GM18861 (cell line): ENCODE results near the gene RETREG1.
"Not testable (repeated sequence)": the region's sequence is repeated elsewhere in the genome, so short reads cannot be mapped to it uniquely, and the experiment has no call there.

ENCODE experiments used
- ATAC-seq: cut with Tn5 transposase; IDR thresholded peaks from one replicate; pipeline ENCODE4 v1.9.1; 2021; ENCODE audit not compliant: unreplicated experiment

The RETREG1 gene

GRCh38 chr5:16558984-16559629, 57.7 kb downstream of the RETREG1 start:
- ATAC-seq = no peak

GRCh38 chr5:16557477-16557876, 59.3 kb downstream of the RETREG1 start:
- ATAC-seq = no peak

- no peak for ATAC-seq
Observed at GRCh38 chr5:16554110-16554509, 62.7 kb downstream of the RETREG1 start.

GRCh38 chr5:16552666-16553343, 64.0 kb downstream of the RETREG1 start:
- peak; percentile 86 for ATAC-seq

DNA sequence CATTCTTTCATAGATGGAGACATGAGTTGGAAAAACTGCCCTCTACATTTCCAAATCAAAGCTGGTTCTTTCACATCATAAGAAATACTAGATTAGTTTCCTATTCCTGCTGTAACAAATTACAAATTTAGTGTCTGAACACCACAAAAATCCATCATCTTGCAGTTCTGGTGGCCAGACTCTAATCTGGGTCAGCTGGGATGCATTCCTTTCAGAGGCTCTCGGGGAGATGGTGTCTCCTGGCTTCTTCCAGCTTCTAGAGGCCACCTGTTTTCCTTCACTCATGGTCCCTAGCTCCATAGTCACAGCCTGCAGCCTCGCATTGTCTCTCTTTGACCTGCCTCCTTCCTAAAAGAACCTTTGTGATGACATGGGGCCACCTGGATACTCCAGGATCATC, 65.2 kb downstream of the RETREG1 start:
- no peak for ATAC-seq

DNA sequence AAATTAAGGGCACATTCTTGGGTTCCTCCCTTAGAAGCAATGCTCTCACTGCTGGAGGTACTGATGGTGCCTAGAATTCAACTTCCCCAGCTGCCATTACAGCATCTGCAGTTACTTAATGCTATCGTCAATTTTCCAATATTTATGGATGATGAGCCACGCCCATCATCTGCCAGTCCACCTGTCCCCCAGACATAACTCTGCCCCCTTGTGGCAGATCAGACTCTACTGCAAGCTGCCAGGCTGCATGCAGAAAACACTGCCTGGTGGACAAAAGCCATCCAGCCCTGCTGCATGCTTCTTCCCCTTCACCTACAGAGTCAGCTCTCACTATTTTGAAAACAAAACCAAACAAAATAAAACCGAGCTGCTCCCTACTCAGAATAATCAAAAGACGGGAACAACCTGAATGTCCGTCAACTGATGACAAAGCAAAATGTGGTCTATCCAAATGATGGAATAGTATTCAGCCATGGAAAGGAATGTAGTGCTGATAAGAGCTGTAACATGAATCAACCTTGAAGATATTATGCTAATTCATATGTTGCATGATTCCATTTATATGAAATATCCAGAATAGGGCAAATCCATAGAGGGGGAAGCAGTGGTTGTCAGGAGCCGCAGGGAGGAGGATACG, 66.4 kb downstream of the RETREG1 start:
- peak; percentile 64 for ATAC-seq

- ATAC-seq = no peak
Observed at GRCh38 chr5:16549491-16550206, 67.1 kb downstream of the RETREG1 start.

DNA sequence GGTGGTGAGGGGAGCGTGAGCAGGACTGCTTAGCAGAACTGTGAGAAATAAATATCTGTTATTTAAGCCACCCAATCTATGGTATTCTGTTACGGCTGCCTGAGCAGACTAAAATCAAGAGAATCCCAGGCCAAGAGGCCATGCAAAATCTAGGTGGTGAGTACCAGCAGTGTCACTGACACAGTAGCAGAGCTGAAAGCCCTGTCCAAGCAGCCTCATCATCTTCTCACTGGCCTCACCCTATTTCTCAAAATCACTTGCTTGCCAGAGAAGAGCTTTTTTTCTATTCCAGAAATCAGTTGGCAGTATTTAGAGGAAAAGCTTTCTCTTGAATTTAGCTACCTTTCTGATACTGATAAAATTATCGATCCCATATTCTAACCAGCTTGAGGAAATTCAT, 68.0 kb downstream of the RETREG1 start:
- no peak for ATAC-seq

DNA sequence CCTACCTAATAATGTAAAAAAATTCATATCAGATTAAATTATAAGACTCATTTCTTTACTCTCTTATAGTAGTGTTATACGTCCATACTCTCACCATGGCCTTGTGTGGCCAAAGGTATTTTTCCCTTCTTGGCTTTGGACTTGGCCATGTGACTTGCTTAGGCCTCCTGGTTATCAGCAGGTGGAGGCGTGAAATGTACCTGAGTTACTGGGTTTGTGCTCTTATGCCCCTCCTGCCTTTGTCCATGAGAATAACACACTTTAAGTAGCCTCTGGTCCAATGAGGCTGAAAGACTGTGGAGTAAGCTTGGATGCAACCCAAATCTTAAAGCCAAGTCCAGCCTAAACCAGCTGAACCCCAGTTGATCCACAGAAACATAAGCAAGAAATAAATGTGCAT, 68.7 kb downstream of the RETREG1 start:
- ATAC-seq = no peak

GRCh38 chr5:16547200-16547842, 69.5 kb downstream of the RETREG1 start:
- ATAC-seq = no peak

DNA sequence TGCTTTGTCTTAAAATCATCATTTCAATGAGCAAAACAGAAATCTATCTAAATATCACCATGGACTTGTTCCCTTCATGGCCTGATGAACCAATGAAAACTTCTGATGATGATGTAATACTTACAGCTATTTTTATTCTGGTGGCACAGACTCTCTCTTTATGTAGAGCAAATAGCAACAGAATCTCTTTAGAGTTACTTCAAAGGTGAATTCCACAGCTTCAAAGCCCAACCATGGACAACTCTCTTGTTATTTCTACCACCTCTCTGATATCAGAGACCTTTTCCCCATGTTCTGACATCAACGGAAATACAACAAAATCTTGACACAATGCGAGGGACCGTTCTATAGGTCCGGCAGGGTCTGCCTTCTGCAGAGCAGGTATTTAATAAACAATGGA, 70.1 kb downstream of the RETREG1 start:
- ATAC-seq = no peak

GRCh38 chr5:16544607-16545374, 72.0 kb downstream of the RETREG1 start:
- ATAC-seq = no peak

GRCh38 chr5:16543206-16543605, 73.6 kb downstream of the RETREG1 start:
- ATAC-seq = not testable (repeated sequence)

DNA sequence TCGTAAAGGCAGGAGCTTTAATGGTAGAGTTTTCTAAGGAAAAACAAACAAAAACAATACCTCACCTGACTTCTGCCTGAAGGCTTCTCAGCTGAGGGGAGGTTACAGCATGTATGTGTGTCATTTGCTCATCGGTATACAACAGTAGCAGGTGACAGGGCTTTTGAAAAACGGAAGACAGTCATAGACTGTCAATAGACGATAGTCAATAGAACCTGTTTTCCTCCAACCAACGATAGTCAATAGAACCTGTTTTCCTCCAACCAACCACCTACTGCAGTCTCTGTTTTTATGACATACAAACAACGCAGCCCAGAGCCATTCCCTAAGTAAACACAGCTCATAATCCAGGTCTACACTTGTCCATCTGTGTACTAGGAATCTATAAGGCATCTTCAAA, 74.6 kb downstream of the RETREG1 start:
- no peak for ATAC-seq

DNA sequence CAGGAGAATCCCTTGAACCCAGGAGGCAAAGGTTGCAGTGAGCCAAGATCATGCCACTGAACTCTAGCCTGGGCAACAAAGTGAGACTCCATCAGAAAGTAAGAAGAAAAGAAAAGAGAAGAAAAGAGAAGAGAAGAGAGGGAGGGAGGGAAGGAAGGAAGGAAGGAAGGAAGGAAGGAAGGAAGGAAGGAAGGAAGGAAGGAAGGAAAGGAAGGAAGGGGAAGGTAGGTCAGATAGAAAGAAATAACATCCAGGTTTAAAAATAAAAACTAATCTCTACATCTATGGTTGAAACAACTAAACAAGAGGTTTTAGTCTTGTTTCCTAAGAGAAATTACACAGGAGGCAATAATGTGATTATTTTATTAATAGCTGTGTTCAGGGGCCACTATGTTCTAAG, 75.2 kb downstream of the RETREG1 start:
- ATAC-seq = not testable (repeated sequence)

DNA sequence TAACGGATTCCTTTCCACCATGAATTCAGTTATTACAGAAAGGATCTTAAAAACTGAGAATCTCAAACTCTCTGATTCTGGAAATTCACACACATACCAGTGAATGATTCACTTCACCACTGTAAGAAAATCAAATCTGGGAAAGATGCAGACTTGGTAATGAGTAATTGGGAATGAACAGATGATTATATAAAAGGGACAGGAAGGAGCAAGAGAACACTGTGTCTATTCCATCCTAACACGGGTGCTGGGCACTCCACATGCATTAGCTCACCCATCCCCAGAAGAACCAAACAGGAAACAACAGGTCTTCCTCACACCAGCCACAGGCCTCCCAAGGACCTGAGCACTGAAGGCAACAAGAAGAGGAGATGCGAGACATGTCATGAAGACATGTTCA, 76.4 kb downstream of the RETREG1 start:
- ATAC-seq = no peak

- no peak for ATAC-seq
Observed at GRCh38 chr5:16539169-16539666, 77.6 kb downstream of the RETREG1 start.

- ATAC-seq = no peak
Observed at GRCh38 chr5:16538006-16538405, 78.8 kb downstream of the RETREG1 start.

DNA sequence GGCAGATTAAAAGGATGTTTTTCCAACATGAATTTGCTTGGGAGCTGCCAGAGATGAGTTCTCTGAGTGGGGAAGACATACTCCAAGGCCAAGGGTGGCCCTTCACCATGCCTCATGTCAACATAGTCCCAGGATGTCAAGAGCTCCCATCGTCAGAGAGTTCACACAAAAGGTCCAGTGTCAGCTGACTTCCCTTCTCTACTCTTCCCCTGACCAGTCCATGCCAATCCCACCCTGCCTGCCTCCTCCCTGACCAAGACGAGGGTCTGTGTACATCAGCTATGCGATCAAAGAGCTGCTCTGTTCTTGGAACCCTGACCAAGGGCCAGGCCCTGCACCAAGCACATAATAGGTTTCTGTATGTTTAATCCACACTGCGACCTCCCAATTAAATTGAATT, 80.0 kb downstream of the RETREG1 start:
- ATAC-seq = no peak

GRCh38 chr5:16536246-16536645, 80.6 kb downstream of the RETREG1 start:
- no peak for ATAC-seq
